SK-N-SH (cell line): ENCODE results near the gene BCL11B.

Experiments
- EZH2phosphoT487 ChIP-seq: fragments of 200-600 bp; sonication (generic); IDR thresholded peaks from 2 replicates; pipeline ENCODE4 v1.6.1; 2017; ENCODE audit warnings: low read depth, mixed run types, mild to moderate bottlenecking, antibody characterized with exemption, moderate library complexity, borderline replicate concordance
- FOXM1 ChIP-seq: IDR thresholded peaks from 2 replicates; pipeline ENCODE4 v1.4.0; 2012; ENCODE audit warnings: low read depth, mild to moderate bottlenecking
- POLR2AphosphoS5 ChIP-seq: IDR thresholded peaks from 2 replicates; pipeline ENCODE4 v1.6.1; 2012; ENCODE audit warnings: low read depth, low read length
- RAD21 ChIP-seq: IDR thresholded peaks from 2 replicates; pipeline ENCODE4 v1.6.1; 2012; ENCODE audit warnings: mild to moderate bottlenecking, low read length
- SIN3A ChIP-seq: IDR thresholded peaks from 2 replicates; pipeline ENCODE4 v1.6.1; 2012; ENCODE audit warnings: low read depth, mild to moderate bottlenecking, low read length, moderate library complexity, borderline replicate concordance
- TCF12 ChIP-seq: IDR thresholded peaks from 2 replicates; pipeline ENCODE4 v1.4.0; 2012
- TF ChIP-seq, protein P1 (sequence below): fragments of 200-600 bp; sonication (generic); IDR thresholded peaks from 2 replicates; pipeline ENCODE4 v1.6.1; 2017; ENCODE audit warnings: antibody characterized with exemption, mild to moderate bottlenecking, moderate library complexity
- TF ChIP-seq, protein P2 (sequence below): IDR thresholded peaks from 2 replicates; pipeline ENCODE4 v1.4.0; 2012; ENCODE audit warnings: low read depth

DNA sequence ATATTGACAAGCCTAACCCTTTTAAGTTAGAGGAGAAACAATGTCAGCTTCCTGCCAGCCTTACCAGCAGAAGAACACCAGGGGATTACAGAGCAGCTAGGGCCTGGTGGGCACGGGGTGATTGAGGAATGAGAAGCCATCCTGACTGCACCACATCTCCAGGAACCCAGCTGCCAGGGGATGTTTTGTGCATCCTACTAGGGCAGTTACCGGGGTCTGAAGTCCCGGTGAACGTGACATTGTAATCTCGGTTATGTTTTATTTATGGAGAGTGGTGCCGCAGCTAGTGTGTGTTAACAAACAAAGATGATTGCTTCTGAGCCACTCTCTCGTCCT lies 115.9 kb downstream of the BCL11B start:
- TF ChIP-seq, protein P1, sequence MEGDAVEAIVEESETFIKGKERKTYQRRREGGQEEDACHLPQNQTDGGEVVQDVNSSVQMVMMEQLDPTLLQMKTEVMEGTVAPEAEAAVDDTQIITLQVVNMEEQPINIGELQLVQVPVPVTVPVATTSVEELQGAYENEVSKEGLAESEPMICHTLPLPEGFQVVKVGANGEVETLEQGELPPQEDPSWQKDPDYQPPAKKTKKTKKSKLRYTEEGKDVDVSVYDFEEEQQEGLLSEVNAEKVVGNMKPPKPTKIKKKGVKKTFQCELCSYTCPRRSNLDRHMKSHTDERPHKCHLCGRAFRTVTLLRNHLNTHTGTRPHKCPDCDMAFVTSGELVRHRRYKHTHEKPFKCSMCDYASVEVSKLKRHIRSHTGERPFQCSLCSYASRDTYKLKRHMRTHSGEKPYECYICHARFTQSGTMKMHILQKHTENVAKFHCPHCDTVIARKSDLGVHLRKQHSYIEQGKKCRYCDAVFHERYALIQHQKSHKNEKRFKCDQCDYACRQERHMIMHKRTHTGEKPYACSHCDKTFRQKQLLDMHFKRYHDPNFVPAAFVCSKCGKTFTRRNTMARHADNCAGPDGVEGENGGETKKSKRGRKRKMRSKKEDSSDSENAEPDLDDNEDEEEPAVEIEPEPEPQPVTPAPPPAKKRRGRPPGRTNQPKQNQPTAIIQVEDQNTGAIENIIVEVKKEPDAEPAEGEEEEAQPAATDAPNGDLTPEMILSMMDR = no peak
- no peak for TF ChIP-seq POLR2AphosphoS5
- TF ChIP-seq TCF12 = no peak
- TF ChIP-seq, protein P2, sequence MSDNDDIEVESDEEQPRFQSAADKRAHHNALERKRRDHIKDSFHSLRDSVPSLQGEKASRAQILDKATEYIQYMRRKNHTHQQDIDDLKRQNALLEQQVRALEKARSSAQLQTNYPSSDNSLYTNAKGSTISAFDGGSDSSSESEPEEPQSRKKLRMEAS = no peak
- no peak for TF ChIP-seq SIN3A
- TF ChIP-seq EZH2phosphoT487 = no peak
- no peak for TF ChIP-seq FOXM1
- TF ChIP-seq RAD21 = no peak
